ENCODE data around the gene TNIK.
"Not testable (repeated sequence)": the region's sequence is repeated elsewhere in the genome, so short reads cannot be mapped to it uniquely, and the experiment has no call there.

Gene TNIK

DNA sequence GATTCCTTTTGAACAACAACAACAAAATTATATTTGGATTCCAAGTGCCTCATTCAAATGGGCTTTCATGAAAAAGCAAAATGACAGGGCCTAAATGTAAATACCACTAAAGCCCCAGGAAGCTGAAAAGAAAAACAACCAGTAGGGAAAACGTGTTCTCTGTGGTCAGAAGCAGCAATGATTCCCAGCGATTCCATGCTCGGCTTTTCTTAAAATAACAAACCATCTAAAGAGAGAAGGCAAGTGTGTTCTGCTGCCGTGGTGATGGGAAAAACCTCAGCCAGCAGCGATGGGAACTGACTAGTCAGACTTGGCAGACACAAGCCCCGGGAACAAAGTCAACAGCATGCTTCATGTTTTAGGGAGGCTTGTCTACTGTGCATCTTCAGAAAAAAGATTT is 153.6 kb downstream of the TNIK start:
- no peak for DNase-seq

GRCh38 chr3:171305823-171306222 is 154.4 kb downstream of the TNIK start:
- DNase-seq: not testable (repeated sequence)

GRCh38 chr3:171304498-171304897 is 155.7 kb downstream of the TNIK start:
- not testable (repeated sequence) for DNase-seq

DNA sequence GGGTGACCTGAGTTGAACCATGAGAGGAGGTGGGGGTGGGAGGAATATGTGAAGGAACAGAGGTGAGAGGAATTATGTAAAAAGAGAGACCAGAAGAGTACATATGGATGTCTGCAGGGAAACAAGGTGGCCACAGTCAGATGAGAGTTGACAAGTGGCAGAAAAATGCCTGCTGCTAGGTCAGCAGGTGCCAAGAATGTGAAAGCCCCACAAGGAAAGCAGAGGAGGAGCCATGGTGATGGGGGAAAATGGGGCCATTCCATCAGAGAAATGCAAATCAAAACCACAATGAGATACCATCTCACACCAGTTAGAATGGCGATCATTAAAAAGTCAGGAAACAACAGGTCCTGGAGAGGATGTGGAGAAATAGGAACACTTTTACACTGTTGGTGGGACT is 156.2 kb downstream of the TNIK start:
- not testable (repeated sequence) for DNase-seq

- no peak for DNase-seq
Observed at GRCh38 chr3:171301998-171302397, 158.2 kb downstream of the TNIK start.

- DNase-seq: no peak
Observed at GRCh38 chr3:171301002-171301401, 159.2 kb downstream of the TNIK start.

GRCh38 chr3:171297951-171298350 is 162.3 kb downstream of the TNIK start:
- no peak for DNase-seq

DNA sequence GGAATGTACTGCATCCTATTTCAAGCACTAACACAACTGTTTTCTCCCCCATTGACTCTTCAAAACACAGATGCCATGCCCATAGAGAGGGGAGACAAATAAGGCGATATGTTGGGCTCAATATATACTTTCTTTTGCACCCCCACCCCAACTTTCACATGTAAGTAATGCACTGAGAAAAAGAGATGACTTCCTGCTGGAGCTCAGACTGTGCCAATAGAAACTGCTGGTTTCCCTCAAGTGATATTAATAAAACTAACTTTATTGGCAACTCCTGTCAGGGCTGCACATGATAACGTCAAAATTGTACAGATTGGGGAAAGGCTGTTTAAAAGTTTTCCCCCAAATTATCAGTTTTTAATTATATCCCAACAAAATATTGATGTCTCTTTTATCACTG is 163.0 kb downstream of the TNIK start:
- DNase-seq: no peak

- DNase-seq: no peak
Observed at GRCh38 chr3:171295484-171296373, 164.5 kb downstream of the TNIK start.

DNA sequence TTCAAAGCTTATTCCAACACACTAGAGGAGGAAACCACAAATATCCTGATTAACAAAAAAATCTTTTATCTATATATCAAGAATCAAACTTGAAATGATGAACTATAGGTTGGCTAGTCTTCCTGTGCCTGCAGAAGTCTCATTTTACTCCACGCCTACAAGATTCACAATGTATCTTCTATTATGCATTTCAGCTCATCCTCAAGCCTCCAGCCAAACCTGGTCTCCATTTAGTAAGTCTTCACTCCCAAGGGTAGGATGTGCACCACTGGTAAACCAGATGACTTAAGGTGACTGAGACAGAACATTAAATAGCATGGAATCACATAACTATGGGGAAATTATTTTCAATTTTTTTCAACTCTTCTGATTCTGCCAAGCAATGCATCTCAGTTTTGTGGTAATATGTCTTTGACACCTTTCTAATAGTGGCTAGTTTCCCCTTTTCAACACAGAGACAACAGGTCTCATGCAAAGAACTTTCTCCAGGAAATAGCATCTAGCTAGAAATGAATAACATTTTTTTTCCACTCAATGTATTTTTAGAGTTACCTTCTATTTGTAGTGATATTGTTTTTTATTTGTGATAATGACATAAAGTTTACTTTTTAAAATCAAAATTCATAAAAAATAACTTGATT is 166.9 kb downstream of the TNIK start:
- DNase-seq: no peak

GRCh38 chr3:171290680-171291079 is 169.5 kb downstream of the TNIK start:
- DNase-seq: no peak

- DNase-seq: no peak
Observed at GRCh38 chr3:171289291-171289690, 170.9 kb downstream of the TNIK start.

DNA sequence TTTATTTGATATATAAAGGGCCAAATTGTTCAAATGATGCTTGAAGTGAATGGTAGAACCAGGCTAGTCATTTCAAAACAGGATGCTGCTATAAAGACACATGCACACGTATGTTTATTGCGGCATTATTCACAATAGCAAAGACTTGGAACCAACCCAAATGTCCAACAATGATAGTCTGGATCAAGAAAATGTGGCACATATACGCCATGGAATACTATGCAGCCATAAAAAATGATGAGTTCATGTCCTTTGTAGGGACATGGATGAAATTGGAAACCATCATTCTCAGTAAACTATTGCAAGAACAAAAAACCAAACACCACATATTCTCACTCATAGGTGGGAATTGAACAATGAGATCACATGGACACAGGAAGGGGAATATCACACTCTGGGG is 172.4 kb downstream of the TNIK start:
- DNase-seq: not testable (repeated sequence)

DNA sequence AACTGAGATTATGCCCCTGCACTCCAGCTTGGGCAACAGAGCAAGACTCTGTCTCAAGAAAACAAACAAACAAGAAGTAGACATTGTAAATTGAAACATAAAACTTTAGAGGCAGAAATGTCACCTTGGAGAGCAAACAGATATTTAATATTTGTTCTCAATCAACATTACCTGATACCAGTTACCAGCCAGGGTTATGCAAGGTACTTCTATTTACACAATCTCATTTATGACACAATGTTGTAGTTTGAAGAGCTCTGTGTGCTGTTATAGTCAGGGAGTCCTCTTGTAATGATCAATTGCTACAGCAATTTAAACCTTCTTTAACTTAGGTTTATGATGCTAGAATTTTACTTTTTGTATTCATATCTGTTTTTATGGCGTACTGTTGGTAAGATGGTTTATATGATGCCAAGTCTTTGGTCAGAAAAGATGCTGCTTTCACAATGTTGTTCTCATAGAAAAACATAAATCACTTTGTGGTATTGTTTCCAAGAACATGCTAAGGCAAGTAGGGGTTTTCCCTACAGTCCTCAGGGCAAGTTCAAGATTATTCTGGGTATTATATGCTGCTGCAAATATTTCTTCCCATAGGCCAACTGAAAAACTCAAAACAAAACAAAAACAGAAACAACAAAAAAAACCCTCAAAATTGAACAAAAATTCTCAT is 173.5 kb downstream of the TNIK start:
- DNase-seq: no peak

GRCh38 chr3:171285287-171285686 is 174.9 kb downstream of the TNIK start:
- DNase-seq: no peak

DNA sequence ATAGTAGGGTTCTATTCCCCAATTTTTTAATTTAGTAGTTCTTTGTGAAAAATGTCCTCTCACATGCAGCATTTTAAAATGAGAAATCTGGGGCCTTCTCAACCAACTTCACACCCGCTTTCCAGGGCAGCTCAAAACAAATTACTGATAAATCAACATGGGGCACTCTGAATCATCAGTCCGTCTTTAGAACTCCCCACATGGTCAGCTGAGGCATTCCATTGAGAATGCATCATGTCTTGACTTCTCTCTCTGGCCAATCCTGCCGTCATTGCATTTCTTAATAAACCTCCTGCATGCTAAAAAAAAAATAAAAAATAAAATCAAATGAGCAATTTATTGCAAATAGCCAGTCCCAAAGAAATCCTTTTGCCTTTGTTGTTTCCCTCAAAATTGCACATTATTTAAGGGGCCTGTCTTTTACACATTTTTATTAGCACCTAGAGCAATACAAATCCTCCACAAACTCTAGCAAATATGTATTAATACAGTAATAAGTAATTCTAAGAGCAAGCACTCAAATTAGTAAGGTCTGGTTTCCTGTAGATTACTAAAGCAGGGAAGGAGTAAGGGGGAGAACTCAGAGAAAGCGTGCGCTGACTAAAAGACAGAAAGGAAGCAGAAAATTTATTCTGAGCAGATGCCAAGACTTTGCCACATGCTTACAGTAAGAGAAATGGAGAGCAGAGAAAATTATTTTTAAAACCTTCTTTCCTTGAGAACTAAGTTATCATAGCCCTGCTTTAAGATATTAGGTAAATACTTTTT is 175.7 kb downstream of the TNIK start:
- DNase-seq: no peak

- no peak for DNase-seq
Observed at GRCh38 chr3:171283848-171284222, 176.4 kb downstream of the TNIK start.

GRCh38 chr3:171283183-171283847 is 176.9 kb downstream of the TNIK start:
- DNase-seq: no peak

- DNase-seq: no peak
Observed at GRCh38 chr3:171282041-171282440, 178.2 kb downstream of the TNIK start.

DNA sequence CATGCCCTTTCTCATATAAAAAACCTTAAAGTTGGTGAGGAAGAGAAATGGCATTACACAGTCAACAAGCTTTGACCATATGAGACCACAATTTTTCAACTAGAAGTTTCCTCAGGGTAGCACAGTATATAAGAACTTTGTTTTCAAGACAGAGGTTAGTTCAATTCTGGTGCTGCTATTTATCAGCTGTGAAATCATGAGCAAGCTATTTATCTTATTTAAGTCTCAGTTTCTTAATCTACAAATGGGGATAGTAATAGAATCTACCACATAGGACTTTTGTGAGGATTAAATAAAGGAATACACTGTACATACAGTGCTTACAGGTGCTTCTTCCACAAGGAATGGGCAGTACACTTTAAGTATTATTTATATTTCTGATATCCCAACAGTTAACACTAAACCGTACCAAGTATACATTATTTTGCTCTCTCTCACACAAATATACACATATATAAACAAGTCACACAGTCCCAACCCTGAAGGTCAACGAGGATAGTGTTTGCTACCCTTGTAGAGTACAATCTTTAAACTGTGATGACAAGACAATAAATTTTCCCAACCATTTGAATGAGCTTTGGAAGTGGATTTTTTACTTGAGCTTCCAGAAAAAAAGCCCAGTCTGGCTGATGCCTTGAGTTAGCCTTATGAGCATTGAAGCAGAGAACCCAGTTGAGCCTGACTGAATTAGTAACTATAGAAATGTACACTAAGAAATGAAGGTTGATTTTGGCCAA is 178.8 kb downstream of the TNIK start:
- DNase-seq: no peak

- no peak for DNase-seq
Observed at GRCh38 chr3:171279972-171280371, 180.2 kb downstream of the TNIK start.

DNA sequence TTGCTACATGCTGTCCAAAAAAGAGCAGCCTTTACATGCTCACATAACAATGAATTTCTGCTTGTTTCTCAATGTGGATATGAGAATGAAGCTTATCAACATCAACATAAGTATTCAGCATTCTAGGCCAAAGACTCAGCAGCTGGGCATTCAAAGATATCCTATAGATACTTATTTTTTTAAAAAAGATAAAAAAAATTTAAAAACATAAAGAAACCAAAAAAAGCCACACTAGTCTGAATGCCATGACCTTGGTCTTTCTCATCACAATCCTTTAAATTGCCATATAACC is 182.0 kb downstream of the TNIK start:
- DNase-seq: no peak
